MM.1S (cell line): ENCODE measurements around the gene USP10.

Experiments used
- DNase-seq: peaks from one replicate; pipeline ENCODE4 v3.0.0-alpha.2; 2015
- H2AFZ ChIP-seq: fragments of 300-600 bp; sonication (generic); 2 replicates; pipeline ENCODE4 v1.6.0; 2016; ENCODE audit warnings: antibody characterized with exemption, low read length
- H3F3A ChIP-seq: fragments of 300-600 bp; sonication (generic); 2 replicates; pipeline ENCODE4 v1.6.1; 2016; ENCODE audit warnings: mild to moderate bottlenecking, antibody characterized with exemption, low read length, moderate library complexity, mixed read lengths; ENCODE audit not compliant: insufficient read depth
- H3K27ac ChIP-seq: fragments of 300-600 bp; sonication (generic); 2 replicates; pipeline ENCODE4 v1.5.1; 2016; ENCODE audit warnings: mild to moderate bottlenecking, low read length
- H3K27me3 ChIP-seq: fragments of 300-600 bp; sonication (generic); replicated peaks from 2 replicates; pipeline ENCODE4 v1.6.0; 2016; ENCODE audit warnings: low read length; ENCODE audit not compliant: insufficient read depth
- H3K36me3 ChIP-seq: fragments of 300-600 bp; sonication (generic); replicated peaks from 2 replicates; pipeline ENCODE4 v1.6.1; 2016; ENCODE audit warnings: mild to moderate bottlenecking, low read length, mixed read lengths; ENCODE audit not compliant: insufficient read depth
- H3K4me1 ChIP-seq: fragments of 300-600 bp; sonication (generic); 2 replicates; pipeline ENCODE4 v1.6.1; 2016; ENCODE audit warnings: low read length, mixed read lengths
- H3K4me2 ChIP-seq: fragments of 300-600 bp; sonication (generic); 2 replicates; pipeline ENCODE4 v1.6.0; 2016; ENCODE audit warnings: low read depth, low read length
- H3K4me3 ChIP-seq: fragments of 300-600 bp; sonication (generic); 2 replicates; pipeline ENCODE4 v1.5.1; 2016; ENCODE audit warnings: low read length, mixed read lengths
- H3K79me2 ChIP-seq: fragments of 300-600 bp; sonication (generic); 2 replicates; pipeline ENCODE4 v1.6.1; 2016; ENCODE audit warnings: mixed run types, low read length, mixed read lengths
- H3K9ac ChIP-seq: fragments of 300-600 bp; sonication (generic); 2 replicates; pipeline ENCODE4 v1.6.1; 2016; ENCODE audit warnings: low read length, mixed read lengths
- H3K9me2 ChIP-seq: fragments of 300-600 bp; sonication (generic); replicated peaks from 2 replicates; pipeline ENCODE4 v1.6.1; 2016; ENCODE audit warnings: mild to moderate bottlenecking, low read length, mixed read lengths; ENCODE audit not compliant: insufficient read depth
- H3K9me3 ChIP-seq: fragments of 300-600 bp; sonication (generic); replicated peaks from 2 replicates; pipeline ENCODE4 v1.6.1; 2016; ENCODE audit warnings: mild to moderate bottlenecking, low read length, mixed read lengths; ENCODE audit not compliant: insufficient read depth
- H4K20me1 ChIP-seq: fragments of 300-600 bp; sonication (generic); 2 replicates; pipeline ENCODE4 v1.6.1; 2016; ENCODE audit warnings: mild to moderate bottlenecking, low read length, moderate library complexity, mixed read lengths; ENCODE audit not compliant: insufficient read depth
- EZH2 ChIP-seq: fragments of 300-600 bp; sonication (generic); optimal IDR thresholded peaks from 2 replicates; pipeline ENCODE3; 2017; ENCODE audit warnings: low read depth, mild to moderate bottlenecking, antibody characterized with exemption, low read length, mixed read lengths
- EZH2phosphoT487 ChIP-seq: fragments of 300-600 bp; sonication (generic); IDR thresholded peaks from 2 replicates; pipeline ENCODE4 v1.6.1; 2018; ENCODE audit warnings: antibody characterized with exemption, low read length
- TF ChIP-seq, protein P1 (sequence below): fragments of 300-600 bp; sonication (generic); IDR thresholded peaks from 2 replicates; pipeline ENCODE4 v1.5.1; 2016; ENCODE audit warnings: antibody characterized with exemption, low read length, mixed read lengths

USP10 gene

DNA sequence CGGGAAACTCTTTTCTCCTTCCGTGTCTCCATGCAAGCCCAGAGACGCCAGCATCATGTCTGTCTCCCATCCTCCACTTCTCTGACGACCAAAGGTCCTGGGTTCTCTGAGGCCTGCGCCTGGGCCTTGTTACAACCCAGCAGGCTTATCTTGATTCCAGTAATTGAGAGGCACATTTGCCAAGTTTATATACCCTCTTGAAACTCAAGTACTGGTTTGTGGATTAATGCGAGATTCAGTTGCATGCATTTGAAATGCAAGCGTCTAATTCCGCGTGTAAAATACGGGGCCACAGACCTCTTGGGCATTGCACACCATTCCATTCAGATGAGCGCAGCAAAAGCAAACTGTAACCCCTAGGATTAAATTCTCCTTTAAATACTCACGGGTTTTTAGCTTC lies 91.3 kb downstream of the USP10 start:
- Histone ChIP-seq H2AFZ (no peak overlapping the region), H3K9ac (no peak overlapping the region), H3K27ac (no peak overlapping the region), H3K9me2 (no peaks in the 10 kb centered on the region), H3K36me3 (no peaks in the 10 kb centered on the region), H3K9me3 (no peaks in the 10 kb centered on the region), H3F3A (no peaks in the 10 kb centered on the region), H3K4me2 (no peak overlapping the region), H3K4me1 (no peaks in the 10 kb centered on the region), H3K27me3 (no peaks in the 10 kb centered on the region), H3K4me3 (no peak overlapping the region), H3K79me2 (no peaks in the 10 kb centered on the region), H4K20me1 (no peaks in the 10 kb centered on the region)
- TF ChIP-seq, protein P1, sequence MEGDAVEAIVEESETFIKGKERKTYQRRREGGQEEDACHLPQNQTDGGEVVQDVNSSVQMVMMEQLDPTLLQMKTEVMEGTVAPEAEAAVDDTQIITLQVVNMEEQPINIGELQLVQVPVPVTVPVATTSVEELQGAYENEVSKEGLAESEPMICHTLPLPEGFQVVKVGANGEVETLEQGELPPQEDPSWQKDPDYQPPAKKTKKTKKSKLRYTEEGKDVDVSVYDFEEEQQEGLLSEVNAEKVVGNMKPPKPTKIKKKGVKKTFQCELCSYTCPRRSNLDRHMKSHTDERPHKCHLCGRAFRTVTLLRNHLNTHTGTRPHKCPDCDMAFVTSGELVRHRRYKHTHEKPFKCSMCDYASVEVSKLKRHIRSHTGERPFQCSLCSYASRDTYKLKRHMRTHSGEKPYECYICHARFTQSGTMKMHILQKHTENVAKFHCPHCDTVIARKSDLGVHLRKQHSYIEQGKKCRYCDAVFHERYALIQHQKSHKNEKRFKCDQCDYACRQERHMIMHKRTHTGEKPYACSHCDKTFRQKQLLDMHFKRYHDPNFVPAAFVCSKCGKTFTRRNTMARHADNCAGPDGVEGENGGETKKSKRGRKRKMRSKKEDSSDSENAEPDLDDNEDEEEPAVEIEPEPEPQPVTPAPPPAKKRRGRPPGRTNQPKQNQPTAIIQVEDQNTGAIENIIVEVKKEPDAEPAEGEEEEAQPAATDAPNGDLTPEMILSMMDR = no peak
- TF ChIP-seq EZH2 (no peak), EZH2phosphoT487 (no peak)
- no peak for DNase-seq

DNA sequence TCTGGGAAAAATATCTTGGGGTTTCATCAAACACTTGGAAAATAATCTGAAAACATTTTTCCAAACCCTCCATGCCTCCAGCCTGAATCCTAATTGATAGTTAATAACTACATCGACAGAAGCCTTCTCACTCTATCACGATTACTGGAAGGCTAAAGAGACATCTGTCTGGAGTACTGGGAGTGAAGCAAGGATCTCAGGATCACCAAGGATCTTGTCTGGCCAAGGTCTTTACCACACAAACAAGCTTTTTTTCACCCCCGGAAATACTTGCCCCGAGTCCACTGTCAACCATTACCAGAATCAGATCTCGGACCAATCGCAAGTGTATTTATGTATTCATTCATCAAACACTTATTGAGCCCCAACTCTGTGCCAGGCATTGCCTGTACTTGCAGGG lies 91.7 kb downstream of the USP10 start:
- Histone ChIP-seq H3K9me3 (no peaks in the 10 kb centered on the region), H3K4me1 (no peaks in the 10 kb centered on the region), H3K9ac (no peak overlapping the region), H3K79me2 (no peaks in the 10 kb centered on the region), H3K4me2 (no peak overlapping the region), H3K9me2 (no peaks in the 10 kb centered on the region), H3K27me3 (no peaks in the 10 kb centered on the region), H4K20me1 (no peaks in the 10 kb centered on the region), H3K4me3 (no peak overlapping the region), H2AFZ (no peak overlapping the region), H3K27ac (no peak overlapping the region), H3K36me3 (no peaks in the 10 kb centered on the region), H3F3A (no peaks in the 10 kb centered on the region)
- TF ChIP-seq EZH2phosphoT487 = no peak
- no peak for TF ChIP-seq EZH2
- TF ChIP-seq, protein P1 = no peak
- DNase-seq = no peak

DNA sequence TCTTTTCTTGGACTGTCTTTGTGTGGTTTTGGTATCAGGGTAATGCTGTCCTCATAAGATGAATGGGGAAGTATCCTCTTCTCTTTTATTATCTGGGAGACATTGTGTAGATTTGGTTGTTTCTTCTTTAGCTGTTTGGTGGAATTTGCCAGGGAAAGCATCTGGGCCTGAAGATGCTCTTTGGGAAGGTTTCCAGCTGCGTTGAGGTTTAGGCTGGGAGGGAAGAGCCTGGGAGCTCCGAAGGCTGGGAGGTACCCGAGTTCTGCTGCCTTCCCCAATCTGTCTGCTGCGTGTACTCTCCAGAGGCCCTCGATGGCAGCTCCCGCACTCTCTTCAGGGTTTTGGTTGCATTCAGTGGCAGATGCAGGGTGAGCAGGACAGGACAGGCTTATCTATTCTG lies 94.4 kb downstream of the USP10 start:
- H3K4me2 ChIP-seq = no peak overlapping the region
- TF ChIP-seq EZH2phosphoT487 (no peak), EZH2 (no peak)
- no peak for DNase-seq
- H3K27me3 ChIP-seq = no peaks in the 10 kb centered on the region
- no peaks in the 10 kb centered on the region for H3F3A ChIP-seq
- H3K9ac ChIP-seq = no peak overlapping the region
- H3K36me3 ChIP-seq = no peaks in the 10 kb centered on the region
- no peaks in the 10 kb centered on the region for H3K9me2 ChIP-seq
- no peak overlapping the region for H2AFZ ChIP-seq
- no peaks in the 10 kb centered on the region for H3K9me3 ChIP-seq
- H3K27ac ChIP-seq = no peak overlapping the region
- H3K79me2 ChIP-seq = no peaks in the 10 kb centered on the region
- no peaks in the 10 kb centered on the region for H3K4me1 ChIP-seq
- no peak overlapping the region for H3K4me3 ChIP-seq
- H4K20me1 ChIP-seq = no peaks in the 10 kb centered on the region

DNA sequence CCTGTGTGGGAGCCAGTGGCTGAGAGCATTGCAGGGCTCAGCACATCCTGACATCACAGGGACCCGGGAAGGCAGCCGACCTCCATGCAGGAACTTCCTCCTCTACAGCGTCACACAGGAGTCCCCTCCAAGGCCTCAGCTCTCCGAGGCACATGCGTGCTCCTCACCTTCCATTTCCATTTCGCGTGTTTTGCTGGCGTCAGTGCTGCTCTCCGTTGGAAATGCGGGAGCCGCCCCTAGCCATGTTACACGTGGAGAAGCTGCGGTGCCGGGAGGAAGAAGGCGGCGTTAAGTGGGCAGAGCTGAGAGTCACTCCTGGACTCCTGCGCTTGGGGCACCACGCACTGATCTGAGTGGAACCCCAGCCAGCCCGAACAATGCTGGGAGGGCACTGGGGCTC lies 94.8 kb downstream of the USP10 start:
- Histone ChIP-seq H4K20me1 (no peaks in the 10 kb centered on the region), H3K4me2 (no peak overlapping the region), H3K4me1 (no peaks in the 10 kb centered on the region), H3K27ac (no peak overlapping the region), H2AFZ (no peak overlapping the region), H3K9me3 (no peaks in the 10 kb centered on the region), H3K4me3 (no peak overlapping the region), H3F3A (no peaks in the 10 kb centered on the region), H3K9ac (no peak overlapping the region), H3K27me3 (no peaks in the 10 kb centered on the region), H3K9me2 (no peaks in the 10 kb centered on the region), H3K79me2 (no peaks in the 10 kb centered on the region), H3K36me3 (no peaks in the 10 kb centered on the region)
- DNase-seq = no peak
- TF ChIP-seq EZH2 = no peak
- no peak for TF ChIP-seq EZH2phosphoT487
- TF ChIP-seq, protein P1 = no peak
